ENCODE data around the gene NXN. TPM values are rescaled to one million over a fixed set of nuclear protein-coding genes. Genes with fewer than 3 reads are reported as not detected.
"Not testable (repeated sequence)": the region's sequence is repeated elsewhere in the genome, so short reads cannot be mapped to it uniquely, and the experiment has no call there.

The NXN gene
- total RNA-seq, 1 experiment from 2014 or later, result 142 TPM

- DNase-seq, result no peak
Observed at GRCh38 chr17:1000597-1001461, 21.3 kb upstream of the NXN start.

GRCh38 chr17:998111-998510 is 18.5 kb upstream of the NXN start:
- Histone ChIP-seq H3K36me3 (replicated peaks; ENCODE audit: control insufficient read depth, insufficient read depth, low read length) (peaks cover 12% of the 10 kb centered on the region), H3K27me3 (ENCODE audit: control insufficient read depth, insufficient read depth, low read length) (no peaks in the 10 kb centered on the region; the same call in 1 of the 2 replicates), H3K4me3 (ENCODE audit: insufficient read depth, low read depth, low read length) (0 out of 2 replicates have a peak overlapping the region, but pooled peaks have one; percentile 78)
- no peak for DNase-seq

More at GRCh38 chr17:1000597-1001461, 21.3 kb upstream of the NXN start:
- no peaks in the 10 kb centered on the region; the same call in 1 of the 2 replicates for H3K27me3 ChIP-seq (ENCODE audit: control insufficient read depth, insufficient read depth, low read length)
- peaks cover 12% of the 10 kb centered on the region for H3K36me3 ChIP-seq (replicated peaks; ENCODE audit: control insufficient read depth, insufficient read depth, low read length)
- no peak overlapping the region for H3K4me3 ChIP-seq (ENCODE audit: insufficient read depth, low read depth, low read length)

- H3K36me3 ChIP-seq (replicated peaks; ENCODE audit: control insufficient read depth, insufficient read depth, low read length), result peaks cover 12% of the 10 kb centered on the region
- DNase-seq, result peak; percentile 99
- peak within 1 kb of the TSS; percentile 78 for H3K4me3 ChIP-seq (ENCODE audit: insufficient read depth, low read depth, low read length)
- no peaks in the 10 kb centered on the region; the same call in 1 of the 2 replicates for H3K27me3 ChIP-seq (ENCODE audit: control insufficient read depth, insufficient read depth, low read length)
Observed at GRCh38 chr17:996554-997344, 17.2 kb upstream of the NXN start, which contains the start of gene TIMM22. TSS of gene TIMM22 (plus strand) at chr17:997129. CDS start at chr17:997143, 14 bp downstream.

- not testable (repeated sequence) for DNase-seq; H3K36me3 ChIP-seq (replicated peaks; ENCODE audit: control insufficient read depth, insufficient read depth, low read length); H3K27me3 ChIP-seq (ENCODE audit: control insufficient read depth, insufficient read depth, low read length); H3K4me3 ChIP-seq (ENCODE audit: insufficient read depth, low read depth, low read length)
Observed at GRCh38 chr17:995324-995723, 15.7 kb upstream of the NXN start.

GRCh38 chr17:992933-993332 is 13.4 kb upstream of the NXN start:
- DNase-seq, result peak; percentile 35
- Histone ChIP-seq H3K4me3 (ENCODE audit: insufficient read depth, low read depth, low read length) (no peak overlapping the region), H3K27me3 (ENCODE audit: control insufficient read depth, insufficient read depth, low read length) (no peaks in the 10 kb centered on the region; the same call in 1 of the 2 replicates), H3K36me3 (replicated peaks; ENCODE audit: control insufficient read depth, insufficient read depth, low read length) (no peaks in the 10 kb centered on the region)

GRCh38 chr17:988561-988960 is 9.0 kb upstream of the NXN start:
- Histone ChIP-seq H3K4me3 (ENCODE audit: insufficient read depth, low read depth, low read length) (no peak overlapping the region), H3K36me3 (replicated peaks; ENCODE audit: control insufficient read depth, insufficient read depth, low read length) (no peaks in the 10 kb centered on the region), H3K27me3 (ENCODE audit: control insufficient read depth, insufficient read depth, low read length) (no peaks in the 10 kb centered on the region)
- DNase-seq, result no peak

GRCh38 chr17:987931-988330 is 8.4 kb upstream of the NXN start:
- no peaks in the 10 kb centered on the region for H3K27me3 ChIP-seq (ENCODE audit: control insufficient read depth, insufficient read depth, low read length)
- no peaks in the 10 kb centered on the region for H3K36me3 ChIP-seq (replicated peaks; ENCODE audit: control insufficient read depth, insufficient read depth, low read length)
- H3K4me3 ChIP-seq (ENCODE audit: insufficient read depth, low read depth, low read length), result no peak overlapping the region
- DNase-seq, result no peak

- DNase-seq, result no peak
- H3K36me3 ChIP-seq (replicated peaks; ENCODE audit: control insufficient read depth, insufficient read depth, low read length), result no peaks in the 10 kb centered on the region
- H3K4me3 ChIP-seq (ENCODE audit: insufficient read depth, low read depth, low read length), result no peak overlapping the region
- no peaks in the 10 kb centered on the region for H3K27me3 ChIP-seq (ENCODE audit: control insufficient read depth, insufficient read depth, low read length)
Observed at GRCh38 chr17:986322-986929, 6.8 kb upstream of the NXN start.

- Histone ChIP-seq H3K4me3 (ENCODE audit: insufficient read depth, low read depth, low read length) (no peak overlapping the region), H3K27me3 (ENCODE audit: control insufficient read depth, insufficient read depth, low read length) (no peaks in the 10 kb centered on the region), H3K36me3 (replicated peaks; ENCODE audit: control insufficient read depth, insufficient read depth, low read length) (no peaks in the 10 kb centered on the region)
- no peak for DNase-seq
Observed at GRCh38 chr17:983921-984320, 4.3 kb upstream of the NXN start.

- H3K27me3 ChIP-seq (ENCODE audit: control insufficient read depth, insufficient read depth, low read length), result no peaks in the 10 kb centered on the region
- H3K36me3 ChIP-seq (replicated peaks; ENCODE audit: control insufficient read depth, insufficient read depth, low read length), result no peaks in the 10 kb centered on the region
- no peak for DNase-seq
- no peak overlapping the region for H3K4me3 ChIP-seq (ENCODE audit: insufficient read depth, low read depth, low read length)
Observed at GRCh38 chr17:981292-981658, 1.7 kb upstream of the NXN start.

- DNase-seq, result peak; percentile 88
- peak overlapping the region; percentile 69 for H3K4me3 ChIP-seq (ENCODE audit: insufficient read depth, low read depth, low read length)
- H3K27me3 ChIP-seq (ENCODE audit: control insufficient read depth, insufficient read depth, low read length), result no peaks in the 10 kb centered on the region
- H3K36me3 ChIP-seq (replicated peaks; ENCODE audit: control insufficient read depth, insufficient read depth, low read length), result no peaks in the 10 kb centered on the region
Observed at GRCh38 chr17:980406-981291, 1.1 kb upstream of the NXN start.

GRCh38 chr17:979212-979538 is 401 bp downstream of the NXN start:
- Histone ChIP-seq H3K27me3 (ENCODE audit: control insufficient read depth, insufficient read depth, low read length) (no peaks in the 10 kb centered on the region), H3K36me3 (replicated peaks; ENCODE audit: control insufficient read depth, insufficient read depth, low read length) (no peaks in the 10 kb centered on the region), H3K4me3 (ENCODE audit: insufficient read depth, low read depth, low read length) (peak overlapping the region; percentile 91)
- no peak for DNase-seq

- Histone ChIP-seq H3K4me3 (ENCODE audit: insufficient read depth, low read depth, low read length) (peak overlapping the region; percentile 91), H3K27me3 (ENCODE audit: control insufficient read depth, insufficient read depth, low read length) (no peaks in the 10 kb centered on the region), H3K36me3 (replicated peaks; ENCODE audit: control insufficient read depth, insufficient read depth, low read length) (no peaks in the 10 kb centered on the region)
- peak; percentile 80 for DNase-seq
Observed at GRCh38 chr17:978103-979093, 1.2 kb downstream of the NXN start.
